Measurements from ENCODE around the gene FAM118A.
A peak's percentile ranks its signal among the peaks of the same experiment; 100 is the strongest.
"Not testable (repeated sequence)": the region's sequence is repeated elsewhere in the genome, so short reads cannot be mapped to it uniquely, and the experiment has no call there.

The FAM118A gene

DNA sequence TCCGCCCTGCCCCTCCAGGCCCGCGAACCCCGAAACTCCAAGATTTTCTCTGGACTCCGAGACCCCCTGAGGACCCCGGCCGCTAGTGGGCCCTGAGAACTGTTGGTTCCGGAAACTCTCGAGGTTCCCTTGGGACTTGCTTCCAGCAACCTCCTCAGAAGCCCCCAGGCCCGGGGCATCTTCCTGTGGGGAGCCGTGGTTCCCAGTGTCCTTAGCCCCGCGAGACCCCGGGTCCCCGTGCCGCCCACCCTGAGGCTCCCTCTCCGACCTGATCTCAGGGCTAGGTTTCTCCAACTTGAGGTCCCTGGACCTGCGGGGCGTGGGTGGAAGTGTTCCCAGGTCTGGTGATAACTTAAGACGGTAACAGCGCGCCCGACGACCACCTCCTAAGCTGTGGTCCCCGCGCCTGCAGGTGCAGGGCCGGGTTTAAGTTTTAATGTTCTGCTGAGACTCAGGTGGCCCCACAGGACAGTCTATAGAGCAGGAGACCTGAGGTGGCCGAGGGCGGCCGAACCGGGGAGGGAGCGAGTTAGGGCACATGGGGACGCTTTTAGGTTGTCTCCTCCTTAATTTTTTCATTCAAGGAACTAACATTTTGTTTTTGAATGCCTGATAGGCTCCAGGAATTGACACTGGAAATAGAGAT, 720 bp downstream of the FAM118A start:
- DNase-seq (ENCODE audit: low spot score), result no peak

DNA sequence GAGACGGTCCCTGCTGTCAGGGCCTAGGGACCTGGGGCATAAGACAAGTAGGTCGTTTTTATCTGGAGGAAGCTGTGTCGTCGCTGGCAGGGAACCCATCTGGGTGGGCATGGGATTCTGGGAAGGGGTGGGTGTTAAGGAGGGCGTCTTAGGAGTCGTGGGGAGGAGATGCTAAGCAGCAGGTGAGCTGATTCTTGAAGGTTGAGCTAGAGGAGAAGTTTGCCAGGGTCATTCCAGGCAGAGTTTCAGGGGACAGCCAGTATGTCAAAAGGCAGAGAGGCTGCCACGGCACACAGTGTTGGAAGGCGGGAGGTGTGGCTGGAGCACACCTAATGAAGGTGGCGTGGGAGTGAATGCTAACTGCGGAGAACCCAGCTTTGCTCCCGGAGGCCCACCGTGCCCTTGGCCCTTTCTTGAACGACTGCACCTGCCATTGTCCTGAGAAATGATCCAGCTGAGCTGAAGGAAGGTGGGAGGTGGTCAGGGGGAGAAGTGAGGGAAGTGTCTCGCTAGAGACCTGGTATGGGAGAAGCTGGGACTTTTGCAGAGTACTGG, 1.3 kb downstream of the FAM118A start:
- DNase-seq (ENCODE audit: low spot score), result no peak

GRCh38 chr22:45312415-45312814, 2.7 kb downstream of the FAM118A start:
- no peak for DNase-seq (ENCODE audit: low spot score)

DNA sequence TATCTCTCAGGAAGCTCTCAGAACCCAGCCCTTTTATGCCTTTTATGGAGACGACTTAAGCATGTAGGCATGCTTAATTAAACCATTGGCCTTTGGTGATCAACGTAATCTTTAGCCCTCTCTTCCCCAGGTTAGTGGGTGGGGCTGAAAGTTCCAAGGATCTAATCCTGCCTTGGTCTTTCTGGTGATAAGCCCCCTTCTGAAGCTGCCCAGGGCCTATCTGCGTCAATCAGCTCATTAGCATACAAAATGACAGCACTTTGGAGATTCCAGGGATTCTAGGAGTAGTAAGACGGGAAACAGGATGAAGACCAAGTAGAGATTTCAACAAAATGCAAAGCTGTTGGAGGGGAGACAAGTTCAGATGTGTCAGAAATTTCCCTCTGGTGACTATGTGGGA, 3.1 kb downstream of the FAM118A start:
- DNase-seq (ENCODE audit: low spot score), result no peak

DNA sequence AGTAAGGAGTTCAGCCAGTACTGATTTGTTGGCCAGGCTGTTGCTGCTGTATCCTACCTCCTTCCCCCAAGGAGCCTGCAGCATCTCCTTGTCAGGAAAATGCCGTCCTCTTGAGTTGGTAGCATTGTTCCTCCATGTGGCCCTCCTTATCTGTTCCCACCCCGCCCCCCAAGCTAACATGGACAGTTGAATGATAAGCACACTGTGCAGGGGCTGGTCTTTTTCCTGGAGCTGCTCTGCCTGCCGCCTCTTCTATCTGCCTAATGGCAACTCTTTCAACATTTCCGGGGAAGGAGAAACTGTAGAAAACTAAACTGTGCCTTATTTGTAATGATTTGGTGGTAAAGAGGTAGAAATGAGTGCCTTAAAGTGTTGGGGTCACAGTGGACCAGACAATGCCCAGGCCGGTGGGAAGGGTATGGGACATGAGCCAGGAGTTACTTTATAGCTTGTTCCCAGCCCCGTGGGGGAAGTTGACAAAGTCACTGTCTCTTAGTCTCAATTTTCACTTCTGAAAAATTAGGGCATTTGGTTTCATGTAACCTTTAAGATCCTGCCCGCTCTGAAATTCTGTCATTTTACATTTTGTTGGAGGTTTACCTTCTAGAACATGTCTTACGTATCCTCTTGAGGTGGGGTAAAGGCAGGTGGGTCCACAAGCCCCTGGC, 4.5 kb downstream of the FAM118A start:
- no peak for DNase-seq (ENCODE audit: low spot score)

- DNase-seq (ENCODE audit: low spot score), result no peak
These were observed 5.1 kb downstream of the FAM118A start for GRCh38 chr22:45314786-45315185.

DNA sequence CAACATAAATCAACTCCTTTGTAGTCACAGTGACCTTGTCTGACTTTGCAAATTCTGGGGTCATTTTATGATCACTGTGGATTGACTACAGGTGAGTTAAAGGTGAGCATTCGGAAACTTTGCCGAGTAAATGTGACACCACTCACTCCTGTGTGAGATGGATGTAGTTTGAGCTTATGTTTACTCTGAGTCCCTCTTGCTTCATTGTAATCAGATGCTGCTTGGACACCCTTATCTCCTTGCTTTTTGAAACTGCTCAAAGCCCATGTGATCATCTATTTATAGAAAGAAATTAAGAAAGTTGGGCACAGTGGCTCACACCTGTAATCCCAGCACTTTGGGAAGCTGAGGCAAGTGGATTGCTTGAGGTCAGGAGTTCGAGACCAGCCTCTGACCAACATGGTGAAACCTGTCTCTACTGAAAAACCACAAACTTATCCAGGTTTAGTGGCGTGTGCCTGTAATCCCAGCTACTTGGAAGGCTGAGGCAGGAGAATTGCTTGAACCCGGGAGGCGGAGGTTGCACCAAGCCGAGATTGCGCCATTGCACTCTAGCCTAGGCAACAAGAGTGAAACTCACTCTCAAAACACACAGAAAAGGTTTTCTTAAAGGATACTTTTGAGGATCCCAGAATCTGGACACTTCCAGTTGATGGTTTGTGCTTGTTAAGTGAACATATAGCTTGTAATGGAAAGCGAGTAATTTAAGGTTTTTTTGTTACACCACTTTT, 7.2 kb downstream of the FAM118A start:
- DNase-seq (ENCODE audit: low spot score), result no peak

GRCh38 chr22:45317551-45318167, 7.9 kb downstream of the FAM118A start:
- DNase-seq (ENCODE audit: low spot score), result no peak

DNA sequence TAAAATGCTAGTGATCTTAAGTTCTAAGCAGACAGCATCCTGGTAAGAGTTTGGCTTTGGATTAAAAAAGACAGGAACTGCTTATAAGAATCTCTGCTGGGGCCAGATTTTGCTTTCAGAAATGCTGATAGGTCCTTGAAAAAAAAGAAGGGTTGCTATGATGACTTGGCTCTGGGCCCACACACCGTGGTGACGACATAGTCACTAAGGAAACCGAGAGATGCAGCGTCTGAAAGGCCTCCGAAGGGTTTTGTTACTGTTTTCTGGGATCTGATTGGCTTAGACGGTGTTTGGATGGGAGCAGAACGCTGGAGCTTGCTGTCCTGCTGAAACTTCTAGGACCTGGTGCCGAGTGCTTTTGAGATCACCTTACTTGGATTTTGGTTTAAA, 8.4 kb downstream of the FAM118A start:
- DNase-seq (ENCODE audit: low spot score), result peak; percentile 40

GRCh38 chr22:45318558-45319323, 9.0 kb downstream of the FAM118A start:
- DNase-seq (ENCODE audit: low spot score), result no peak

DNA sequence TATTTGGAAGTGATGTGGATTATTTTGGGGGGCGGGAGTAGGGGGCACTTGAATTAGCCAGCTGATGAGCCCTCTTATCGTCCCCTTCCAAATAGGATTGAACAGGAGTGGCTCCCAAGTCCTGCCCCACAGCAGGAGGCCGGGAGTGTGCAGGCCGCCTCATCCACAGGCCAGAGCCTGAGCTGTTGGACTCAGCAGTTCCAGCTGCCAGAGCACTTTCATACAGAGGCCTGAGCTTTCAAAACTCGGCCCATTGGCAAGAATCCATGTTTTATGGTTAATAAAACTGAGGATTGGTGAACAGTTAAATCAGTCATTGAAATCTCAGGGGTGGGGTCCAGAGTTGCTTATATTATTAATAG, 9.6 kb downstream of the FAM118A start:
- no peak for DNase-seq (ENCODE audit: low spot score)

DNA sequence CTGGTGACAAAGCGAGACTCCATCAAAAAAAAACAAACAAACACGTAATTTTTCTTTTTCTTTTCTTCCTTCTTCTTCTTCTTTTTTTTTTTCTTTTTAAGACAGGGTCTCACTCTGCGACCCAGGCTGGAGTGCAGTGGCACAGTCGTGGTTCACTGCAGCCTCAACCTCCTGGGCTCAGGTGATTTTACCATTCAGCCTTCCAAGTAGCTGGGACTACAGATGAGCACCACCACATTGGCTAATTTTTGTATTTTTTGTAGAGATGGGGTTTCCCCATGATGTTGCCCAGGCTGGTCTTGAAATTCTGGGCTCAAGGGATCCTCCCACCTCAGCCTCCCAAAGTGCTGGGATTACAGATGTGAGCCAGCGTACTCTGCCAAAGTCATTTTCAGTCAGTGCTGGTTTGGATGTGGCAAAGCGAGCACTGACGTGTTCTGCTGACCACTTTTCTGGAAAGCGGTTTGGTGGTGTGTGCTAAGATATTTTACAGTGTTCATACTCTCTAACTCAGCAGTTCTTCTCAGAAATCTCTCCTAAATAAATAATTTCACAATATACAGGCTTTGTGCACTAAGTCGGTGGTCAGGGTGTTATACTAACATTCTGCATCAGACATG, 10.7 kb downstream of the FAM118A start:
- no peak for DNase-seq (ENCODE audit: low spot score)

GRCh38 chr22:45321827-45322226, 12.1 kb downstream of the FAM118A start:
- DNase-seq (ENCODE audit: low spot score), result no peak

DNA sequence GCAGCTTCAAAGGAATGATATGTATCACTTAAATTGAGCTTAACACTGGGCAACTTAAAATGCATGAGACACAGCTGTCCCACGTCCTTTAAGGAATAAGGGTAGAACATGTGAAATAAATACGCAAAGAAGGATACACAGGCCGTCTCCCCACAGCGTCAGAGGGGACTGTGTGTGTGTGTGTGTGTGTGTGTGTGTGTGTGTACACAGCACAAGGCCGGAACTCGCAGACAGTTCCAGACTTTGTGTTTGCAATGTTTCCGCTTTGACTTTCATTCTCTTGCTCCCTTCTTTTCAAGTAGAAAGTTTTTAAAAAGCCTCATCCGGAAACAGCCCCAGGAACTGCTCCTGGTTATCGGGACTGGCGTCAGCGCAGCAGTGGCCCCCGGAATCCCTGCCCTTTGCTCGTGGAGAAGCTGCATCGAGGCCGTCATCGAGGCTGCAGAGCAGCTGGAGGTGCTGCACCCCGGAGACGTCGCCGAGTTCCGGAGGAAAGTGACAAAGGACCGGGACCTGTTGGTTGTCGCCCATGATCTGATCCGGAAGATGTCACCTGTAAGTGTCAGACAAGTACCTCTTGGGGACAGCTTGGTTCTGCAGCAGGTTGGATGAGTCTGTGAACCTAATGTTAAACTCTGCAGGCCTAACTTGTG, 13.3 kb downstream of the FAM118A start:
- no peak for DNase-seq (ENCODE audit: low spot score)

DNA sequence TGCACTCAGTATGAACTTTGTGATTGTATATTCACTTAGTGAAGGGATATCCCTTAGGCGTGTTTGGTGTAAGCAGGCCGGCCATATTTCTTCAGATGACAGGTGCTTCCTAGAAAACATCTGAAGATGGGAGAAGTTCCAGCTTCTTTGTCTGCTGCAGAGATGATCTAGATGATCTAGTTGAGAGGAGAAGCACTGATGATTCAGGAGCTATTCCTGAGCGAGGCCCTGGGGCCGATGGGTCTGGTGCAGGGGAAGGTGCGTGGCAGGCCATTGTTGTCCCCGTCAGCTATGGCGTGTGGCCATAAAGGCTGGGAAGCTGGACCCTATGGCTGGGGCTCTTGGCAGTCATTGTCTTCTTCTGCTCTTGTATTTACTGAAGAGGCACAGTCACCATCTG, 14.0 kb downstream of the FAM118A start:
- DNase-seq (ENCODE audit: low spot score), result no peak

GRCh38 chr22:45324311-45324711, 14.6 kb downstream of the FAM118A start:
- DNase-seq (ENCODE audit: low spot score), result no peak

DNA sequence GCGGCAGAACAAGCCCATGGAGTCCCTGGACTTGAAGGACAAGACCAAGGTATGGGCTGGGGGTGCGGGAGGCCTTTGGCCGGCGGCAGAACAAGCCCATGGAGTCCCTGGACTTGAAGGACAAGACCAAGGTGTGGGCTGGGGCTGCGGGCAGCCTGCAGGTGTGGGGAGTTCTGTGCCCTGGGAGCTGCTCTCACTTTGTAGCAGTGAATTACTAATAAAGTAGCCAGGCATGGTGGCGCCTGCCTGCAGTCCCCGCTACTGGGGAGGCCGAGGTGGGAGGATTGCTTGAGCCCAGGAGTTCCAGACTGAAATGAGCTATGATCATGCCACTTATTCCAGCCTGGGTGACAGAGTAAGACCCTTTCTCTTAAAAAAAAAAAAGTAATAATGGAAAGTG, 18.5 kb downstream of the FAM118A start:
- DNase-seq (ENCODE audit: low spot score), result not testable (repeated sequence)

DNA sequence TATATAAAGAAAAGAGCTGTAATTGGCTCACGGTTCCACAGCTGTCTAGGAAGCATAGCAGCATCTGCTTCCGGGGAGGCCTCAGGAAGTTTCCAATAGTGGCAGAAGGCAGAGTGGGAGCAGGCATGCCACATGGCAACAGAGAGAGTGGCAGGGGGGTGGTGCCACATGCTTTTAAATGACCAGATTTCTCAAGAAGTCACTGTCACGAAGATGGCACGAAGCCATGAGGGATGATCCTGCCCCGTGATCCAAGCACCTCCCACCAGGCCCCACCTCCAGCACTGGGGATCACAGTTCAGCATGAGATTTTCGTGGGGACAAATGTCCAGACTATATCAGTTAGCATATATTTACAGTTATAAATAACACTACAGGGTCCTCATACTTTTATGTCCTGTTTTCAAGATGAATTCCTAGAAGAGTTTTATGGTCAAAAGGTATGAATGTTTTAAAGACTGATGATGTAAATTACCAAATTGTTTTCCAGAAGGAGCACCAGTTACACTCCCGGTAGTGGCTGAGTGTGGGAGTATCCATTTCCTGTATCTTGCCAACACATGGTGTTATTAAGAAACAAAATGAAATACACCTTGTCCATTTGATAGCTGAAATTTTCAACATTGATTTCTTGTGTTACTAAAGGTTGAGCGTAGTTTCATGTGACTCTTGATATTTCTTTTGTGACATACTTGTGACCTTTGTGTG, 19.2 kb downstream of the FAM118A start:
- no peak for DNase-seq (ENCODE audit: low spot score)

DNA sequence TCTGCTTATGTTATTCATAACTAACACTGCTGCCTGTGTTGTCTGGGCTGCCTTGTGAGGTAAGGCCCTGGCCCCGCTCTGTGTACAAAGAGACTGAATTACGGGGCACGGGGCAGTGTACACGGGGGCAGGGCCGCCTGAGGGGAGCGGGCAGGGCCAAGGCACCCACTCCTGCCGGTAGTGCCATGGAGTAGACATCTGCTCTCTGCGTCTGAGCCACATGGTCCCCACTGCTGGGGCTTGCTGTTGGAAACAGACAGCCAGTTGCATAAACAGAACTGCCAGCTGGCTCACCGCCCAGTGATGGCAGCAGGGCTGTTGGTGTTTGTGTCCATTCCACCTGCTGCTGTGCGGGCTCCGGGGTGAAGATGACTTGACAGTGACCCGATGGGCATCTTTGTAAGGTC, 19.8 kb downstream of the FAM118A start:
- DNase-seq (ENCODE audit: low spot score), result peak; percentile 57

GRCh38 chr22:45330548-45330947, 20.8 kb downstream of the FAM118A start:
- no peak for DNase-seq (ENCODE audit: low spot score)

All from COLO829 (cell line).